Activated CD4-positive, alpha-beta T cell treated with anti-CD3 and anti-CD28 coated beads for 48 hours (primary cell): ENCODE results near the gene ZSWIM5.
"Not testable (repeated sequence)": the region's sequence is repeated elsewhere in the genome, so short reads cannot be mapped to it uniquely, and the experiment has no call there.

Experiments used
- DNase-seq: peaks from one replicate; pipeline ENCODE4 v3.0.0-alpha.2; 2020

ZSWIM5 gene

GRCh38 chr1:45084562-45084961 lies 121.8 kb downstream of the ZSWIM5 start:
- no peak for DNase-seq

GRCh38 chr1:45079533-45079932 lies 126.9 kb downstream of the ZSWIM5 start:
- no peak for DNase-seq

GRCh38 chr1:45076959-45077358 lies 129.4 kb downstream of the ZSWIM5 start:
- DNase-seq = not testable (repeated sequence)

- DNase-seq = no peak
Measured at GRCh38 chr1:45071567-45071966, 134.8 kb downstream of the ZSWIM5 start.

GRCh38 chr1:45067806-45068205 lies 138.6 kb downstream of the ZSWIM5 start:
- DNase-seq = no peak

- DNase-seq = no peak
Measured at GRCh38 chr1:45065083-45065482, 141.3 kb downstream of the ZSWIM5 start.

- not testable (repeated sequence) for DNase-seq
Measured at GRCh38 chr1:45062463-45062862, 143.9 kb downstream of the ZSWIM5 start.

DNA sequence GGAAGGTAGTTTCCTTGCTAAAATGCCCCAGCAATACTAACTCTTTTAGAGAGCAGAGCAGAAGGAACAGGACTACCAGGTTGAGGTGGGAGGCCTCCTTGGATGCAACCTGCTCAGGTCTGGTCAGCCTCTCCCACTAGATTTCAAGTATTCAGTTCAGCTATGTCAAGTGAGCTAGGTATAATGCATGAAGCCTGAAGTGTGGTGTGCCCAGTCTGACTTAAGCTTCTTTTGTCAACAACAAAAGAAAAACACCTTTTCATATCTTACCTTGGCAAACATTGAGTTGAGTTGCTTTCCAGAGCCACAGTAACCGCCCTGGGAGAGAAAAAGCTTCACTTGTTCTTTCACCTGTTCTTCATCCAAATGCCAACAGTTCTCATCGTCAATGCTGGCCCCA lies 146.6 kb downstream of the ZSWIM5 start:
- DNase-seq = no peak

DNA sequence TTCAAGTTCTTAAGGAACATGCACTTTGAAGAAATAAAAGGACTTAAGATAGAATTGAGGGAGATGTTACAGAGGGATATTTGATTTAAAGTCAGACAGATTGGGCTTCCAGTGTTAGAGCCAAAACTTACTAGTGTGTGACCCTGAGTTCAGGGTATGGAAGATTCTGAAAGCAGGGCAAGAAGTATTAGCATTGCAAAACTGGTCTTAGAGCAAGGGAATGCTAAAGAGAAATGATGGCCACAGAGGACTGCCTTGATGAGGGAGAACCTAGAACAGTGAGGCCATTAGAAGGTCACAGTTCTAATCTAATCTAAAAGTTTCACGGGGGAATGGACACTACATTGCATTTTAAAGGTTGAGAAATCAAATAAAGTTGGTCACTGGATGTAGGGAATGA lies 148.9 kb downstream of the ZSWIM5 start:
- no peak for DNase-seq

DNA sequence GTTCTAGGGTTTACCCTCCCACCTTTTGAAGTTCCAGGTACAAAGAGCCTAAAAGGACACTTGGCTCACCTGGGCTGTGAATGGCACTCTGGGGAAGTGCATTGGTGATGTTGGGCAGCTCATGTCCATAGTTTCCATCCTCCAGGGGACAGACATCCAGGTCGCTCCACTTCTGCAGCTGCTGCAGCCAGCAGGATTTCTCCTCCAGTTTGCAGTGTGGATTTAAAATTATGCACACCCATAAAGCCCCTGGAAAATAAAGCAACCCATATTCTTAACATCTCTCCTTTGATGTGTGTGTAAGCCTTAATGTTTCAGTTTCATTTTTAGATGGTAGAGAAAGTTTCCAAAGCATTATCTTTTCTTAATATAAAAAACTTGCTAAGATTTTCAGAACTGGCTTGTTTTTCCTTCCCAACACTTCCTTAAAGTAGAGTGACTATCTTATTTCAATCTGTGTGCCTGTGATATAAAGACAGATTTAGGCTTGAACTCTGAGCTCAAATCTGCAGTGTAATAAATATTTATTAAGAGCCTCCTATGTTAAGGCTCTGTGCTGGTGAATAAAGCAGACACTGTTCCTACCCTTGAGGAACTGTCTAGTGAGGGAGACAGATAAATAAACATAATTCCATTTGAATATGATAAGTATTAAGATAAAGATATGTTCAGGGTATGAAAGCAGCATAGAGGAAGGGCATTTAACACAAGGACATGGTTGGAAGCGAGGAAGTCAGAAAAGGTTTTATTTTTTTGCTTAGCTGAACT lies 155.2 kb downstream of the ZSWIM5 start:
- no peak for DNase-seq

GRCh38 chr1:45047032-45047431 lies 159.4 kb downstream of the ZSWIM5 start:
- no peak for DNase-seq

DNA sequence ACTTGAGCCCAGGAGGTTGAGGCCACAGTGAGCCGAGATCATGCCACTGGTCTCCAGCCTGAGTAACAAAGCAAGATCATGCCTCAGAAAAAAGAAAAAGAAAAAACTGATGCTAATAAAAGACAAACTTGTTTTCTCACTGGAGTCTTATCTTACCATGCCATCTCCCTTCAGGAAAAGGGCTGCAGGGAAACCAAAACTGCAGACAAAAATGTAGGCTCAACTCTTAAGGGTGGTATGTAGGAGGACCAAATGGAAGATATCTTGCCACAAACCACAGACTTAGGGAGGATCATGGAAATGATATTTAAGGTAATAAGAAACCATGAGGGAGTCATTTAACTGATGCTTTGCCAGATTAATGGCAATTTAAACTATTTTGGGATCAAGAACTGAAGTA lies 161.5 kb downstream of the ZSWIM5 start:
- DNase-seq = no peak

- DNase-seq = no peak
Measured at GRCh38 chr1:45043094-45043493, 163.3 kb downstream of the ZSWIM5 start.

GRCh38 chr1:45040297-45040696 lies 166.1 kb downstream of the ZSWIM5 start:
- DNase-seq = no peak

GRCh38 chr1:45038661-45039364 lies 167.6 kb downstream of the ZSWIM5 start:
- no peak for DNase-seq

DNA sequence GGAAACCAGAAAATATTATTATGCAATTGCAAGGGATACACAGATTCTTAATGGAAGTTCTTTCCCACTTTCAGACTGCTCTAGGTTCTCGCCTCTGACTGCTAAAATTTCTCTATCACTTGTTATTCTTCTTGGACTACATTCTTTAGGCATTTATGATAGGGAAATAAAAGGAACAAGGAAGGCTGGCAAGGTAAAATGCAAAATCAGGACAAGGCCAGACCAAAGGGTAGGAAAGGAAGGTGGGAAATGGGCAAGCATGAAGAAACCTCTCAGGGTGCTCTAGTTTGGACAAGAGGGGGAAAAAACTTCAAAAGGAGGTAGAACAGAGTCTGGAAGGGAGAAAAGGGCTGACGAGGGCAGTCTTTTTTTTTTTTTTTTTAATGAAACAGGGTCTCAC lies 168.2 kb downstream of the ZSWIM5 start:
- no peak for DNase-seq

DNA sequence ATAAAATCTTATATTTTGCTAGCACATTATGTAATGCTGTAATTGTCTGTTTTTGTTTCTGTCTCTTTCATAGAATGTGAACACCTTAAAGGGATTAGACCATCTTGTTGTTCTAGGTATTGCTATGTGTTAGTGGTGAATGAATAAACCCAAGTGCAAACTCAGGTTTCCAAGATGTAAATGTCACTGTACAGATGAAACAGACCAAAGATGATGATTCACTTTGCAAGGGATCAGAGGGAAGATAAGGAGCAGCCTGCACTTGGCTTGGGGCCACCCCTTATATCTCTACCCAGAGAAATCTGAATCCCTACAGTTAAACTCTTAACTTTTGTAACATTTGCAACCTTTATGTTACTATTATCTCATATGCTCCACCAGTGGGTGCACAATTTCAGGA lies 168.9 kb downstream of the ZSWIM5 start:
- peak; percentile 38 for DNase-seq

DNA sequence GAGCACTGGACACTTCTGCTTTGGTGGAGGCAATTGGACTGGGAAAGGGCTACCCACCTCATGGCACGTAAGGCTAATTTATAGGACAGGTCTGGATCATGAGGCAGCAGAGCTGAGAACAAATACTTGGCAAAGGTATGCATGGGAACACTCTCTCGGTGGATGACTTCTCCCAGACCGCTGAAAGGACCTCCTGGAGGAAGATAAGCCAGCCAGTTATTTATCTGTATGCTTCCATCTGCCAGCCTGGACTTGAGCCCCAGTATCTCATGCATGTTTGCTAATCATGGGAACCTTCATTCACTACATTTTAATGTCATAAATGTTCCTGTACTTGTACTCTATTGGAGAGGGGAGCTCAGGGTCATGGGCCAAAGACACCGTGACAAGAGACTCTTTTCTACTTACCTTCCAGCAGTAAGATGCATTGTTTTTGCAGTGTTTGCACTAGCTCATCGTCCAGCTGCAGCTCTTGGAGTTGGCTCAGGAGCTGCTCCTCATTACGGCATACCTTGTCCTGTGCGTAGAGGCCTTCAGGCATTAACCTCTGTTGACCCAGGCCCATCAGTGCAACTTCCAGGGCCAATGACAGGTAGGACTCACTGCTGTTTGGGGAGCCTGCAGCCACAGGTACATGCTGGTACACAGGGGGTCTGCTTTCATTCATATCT lies 170.6 kb downstream of the ZSWIM5 start:
- DNase-seq = no peak

GRCh38 chr1:45033356-45033755 lies 173.0 kb downstream of the ZSWIM5 start:
- DNase-seq = no peak

- DNase-seq = no peak
Measured at GRCh38 chr1:45032837-45033236, 173.6 kb downstream of the ZSWIM5 start.

- no peak for DNase-seq
Measured at GRCh38 chr1:45026446-45026845, 180.0 kb downstream of the ZSWIM5 start.

DNA sequence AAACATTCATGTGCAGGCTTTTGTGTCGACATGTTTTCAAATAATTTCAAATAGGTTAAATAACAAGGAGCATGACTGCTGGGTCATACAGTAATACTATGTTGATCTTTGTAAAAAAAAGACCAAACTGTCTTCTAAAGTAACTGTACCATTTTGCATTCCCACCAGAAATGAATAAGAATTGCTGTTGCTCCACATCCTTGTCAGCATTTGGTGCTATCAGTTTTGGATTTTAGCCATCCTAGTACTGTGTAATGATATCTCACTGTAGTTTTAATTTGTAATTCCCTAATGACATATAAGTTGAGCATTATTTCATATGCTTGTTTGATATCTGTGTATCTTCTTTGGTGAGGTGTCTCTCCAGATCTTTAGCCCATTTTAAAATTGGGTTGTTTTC lies 182.7 kb downstream of the ZSWIM5 start:
- DNase-seq = no peak

DNA sequence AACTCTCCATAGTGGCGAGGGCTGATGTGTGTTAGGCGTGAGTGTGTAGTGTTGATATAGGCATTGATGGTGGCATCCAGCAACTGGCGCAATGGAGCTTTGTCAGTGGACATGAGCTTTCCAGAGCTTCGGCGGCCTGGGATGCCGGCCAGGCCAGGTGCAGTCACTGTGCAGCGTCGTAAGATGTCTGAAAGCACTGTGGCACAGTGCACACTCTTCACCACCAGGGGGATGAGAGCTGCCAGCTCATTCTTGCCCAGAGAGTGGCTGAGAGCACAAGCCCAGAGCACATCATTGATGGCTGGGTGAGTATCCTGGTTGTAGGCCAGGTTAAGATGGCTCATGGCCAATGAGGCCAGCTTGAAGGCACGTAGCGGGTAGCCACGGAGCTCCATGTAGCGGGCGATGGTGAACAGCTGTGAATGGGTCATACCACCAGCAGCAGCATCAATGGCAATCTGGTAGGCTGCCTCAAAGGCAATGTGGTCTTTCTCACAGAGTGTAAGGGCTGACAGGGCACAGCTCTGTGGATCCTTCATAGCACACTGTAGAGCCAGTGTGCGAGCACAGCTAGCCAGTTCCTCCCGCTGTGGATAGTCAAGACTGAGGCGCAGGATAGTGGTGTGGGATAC lies 187.7 kb downstream of the ZSWIM5 start:
- peak; percentile 79 for DNase-seq

- no peak for DNase-seq
Measured at GRCh38 chr1:45016767-45017166, 189.6 kb downstream of the ZSWIM5 start.
